H54 (cell line): Measurements from ENCODE around the gene GSTA4.
A peak's percentile ranks its signal among the peaks of the same experiment; 100 is the strongest.

Experiments
- DNase-seq: peaks from one replicate; pipeline ENCODE4 v3.0.0; 2011; ENCODE audit warnings: low spot score, mixed read lengths; ENCODE audit not compliant: insufficient read length
- FAIRE-seq: peaks from 3 replicates; lab custom pipeline; 2011; peaks lifted over from hg19 to GRCh38; lab: Jason Lieb, UNC
- POLR2A ChIP-seq: IDR thresholded peaks from 2 replicates; pipeline ENCODE4 v1.6.1; 2011; ENCODE audit warnings: low read depth, mild to moderate bottlenecking, low read length

GSTA4 gene

GRCh38 chr6:52942221-52942620 lies 52.9 kb downstream of the GSTA4 start:
- no peak for DNase-seq
- no peak for TF ChIP-seq POLR2A
- no peak for FAIRE-seq

GRCh38 chr6:52937908-52938307 lies 57.2 kb downstream of the GSTA4 start:
- DNase-seq (peak; percentile 26), FAIRE-seq (peak; percentile 15)

GRCh38 chr6:52933778-52934177 lies 61.3 kb downstream of the GSTA4 start:
- no peak for TF ChIP-seq POLR2A
- FAIRE-seq, result no peak
- DNase-seq, result no peak

More at GRCh38 chr6:52937908-52938307, 57.2 kb downstream of the GSTA4 start:
- no peak for TF ChIP-seq POLR2A

- no peak for DNase-seq
- FAIRE-seq, result no peak
- TF ChIP-seq POLR2A, result no peak
Observed at GRCh38 chr6:52931351-52931750, 63.7 kb downstream of the GSTA4 start.

GRCh38 chr6:52929321-52930164 lies 65.5 kb downstream of the GSTA4 start:
- FAIRE-seq (peak; percentile 90), DNase-seq (peak; percentile 79)
- no peak for TF ChIP-seq POLR2A
